Testis (tissue), 3 donors: Measurements from ENCODE around the gene AASS. TPM values are rescaled to one million over a fixed set of nuclear protein-coding genes. Genes with fewer than 3 reads are reported as not detected.

Experiments
- DNase-seq: peaks from one replicate; pipeline ENCODE4 v3.0.0-alpha.2; 2019
- H3K27ac ChIP-seq, 2 donors: fragments of 200-600 bp; sonication (generic); one replicate each; pipeline ENCODE4 v1.5.1; 2019
- H3K27me3 ChIP-seq: fragments of 200-600 bp; sonication (generic); one replicate; pipeline ENCODE4 v1.5.1; 2019
- H3K36me3 ChIP-seq: fragments of 200-600 bp; sonication (generic); one replicate; pipeline ENCODE4 v1.5.1; 2017; ENCODE audit warnings: low read depth; ENCODE audit errors: missing control alignments
- H3K4me1 ChIP-seq: fragments of 200-600 bp; sonication (generic); one replicate; pipeline ENCODE4 v1.5.1; 2019
- H3K4me3 ChIP-seq, 2 donors: fragments of 200-600 bp; sonication (generic); one replicate each; pipeline ENCODE4 v1.5.1; 2017 to 2019
- H3K9me3 ChIP-seq: fragments of 200-600 bp; sonication (generic); one replicate; pipeline ENCODE4 v1.5.1; 2017
- CTCF ChIP-seq, 3 experiments: fragments of 450-650 bp in 2 of 3; fragments of 200-600 bp in 1 of 3; sonication (generic) in 1 of 3; IDR thresholded peaks; one replicate each; pipeline ENCODE4 v1.5.1; 2016 to 2019; ENCODE audit warnings: antibody characterized with exemption in 3 of 3, mild to moderate bottlenecking in 2 of 3, moderate library complexity in 1 of 3
- POLR2A ChIP-seq: fragments of 450-650 bp; IDR thresholded peaks from one replicate; pipeline ENCODE4 v1.6.1; 2017; ENCODE audit warnings: antibody characterized with exemption, mild to moderate bottlenecking, moderate library complexity
- WGBS, 2 donors: methylation state at CpG; one replicate each; pipeline ENCODE4 v1.1.5; 2018; 5-methylcytosine and 5-hydroxymethylcytosine counted together
- intact Hi-C: fragments of 100-400 bp; cut with DNase I; formaldehyde crosslinking; loops from one replicate; pipeline ENCODE4 v1.15.1; 2023; ENCODE audit warnings: low total_unique reads
- polyA plus RNA-seq: library from polyadenylated mRNA; stranded (reverse); fragments of 350-450 nt; fragmentation: Illumina TruSeq; extraction: RNeasy Lipid Tissue Mini Kit (QIAGEN cat#74804); gene quantifications from one replicate; pipeline ENCODE4 v1.2.3, GENCODE V29; 2014; ENCODE audit warnings: low read depth, low replicate concordance; ENCODE audit not compliant: insufficient read depth
- small RNA-seq, 2 donors: library from RNA; depleted of rRNA; stranded (forward); fragments of <200 nt; gene quantifications; one replicate each; pipeline ENCODE3, GENCODE V24; 2016
- total RNA-seq, 2 donors: library from RNA; depleted of rRNA; stranded (reverse); fragments of >200 nt; gene quantifications; one replicate each; pipeline ENCODE4 v1.2.3, GENCODE V29; 2016

The AASS gene
- total and polyA plus RNA-seq, 3 donors from 2014 or later: 7.5 to 29.8 (median 29.3) TPM

GRCh38 chr7:122027058-122027457, 117.0 kb downstream of the AASS start:
- Histone ChIP-seq H3K36me3 (no peaks in the 10 kb centered on the region), H3K9me3 (no peaks in the 10 kb centered on the region), H3K4me3 (no peak overlapping the region), H3K27ac (no peak overlapping the region), H3K27me3 (no peaks in the 10 kb centered on the region), H3K4me1 (no peaks in the 10 kb centered on the region)
- DNase-seq: no peak
- intact Hi-C loops: no loop called here
- 86 to 95% methylated on average over 2 of the region's 2 CpGs for WGBS, 2 donors
- no peak for TF ChIP-seq CTCF (IDR thresholded peaks at IDR 0.05)
- no peak for TF ChIP-seq POLR2A

Small RNA genes within 50 kb of the gene (small RNA-seq; reads per million reads assigned to genes)
- gene RNU7-154P: 0 reads per million in 2 donors

Other genes with a start within 250 kb of the AASS start
- gene FEZF1, start 160.5 kb upstream of the AASS start, total RNA-seq: 1 to 10 TPM; 3.1 to 5.6 TPM
- 9.8 TPM for gene FEZF1, start 160.5 kb upstream of the AASS start, polyA plus RNA-seq